GM19240 (cell line): ENCODE results near the gene HBD.

ENCODE experiments used
- DNase-seq: peaks from one replicate; pipeline ENCODE4 v3.0.0; 2011; ENCODE audit warnings: low spot score; ENCODE audit not compliant: insufficient read length

Gene HBD

DNA sequence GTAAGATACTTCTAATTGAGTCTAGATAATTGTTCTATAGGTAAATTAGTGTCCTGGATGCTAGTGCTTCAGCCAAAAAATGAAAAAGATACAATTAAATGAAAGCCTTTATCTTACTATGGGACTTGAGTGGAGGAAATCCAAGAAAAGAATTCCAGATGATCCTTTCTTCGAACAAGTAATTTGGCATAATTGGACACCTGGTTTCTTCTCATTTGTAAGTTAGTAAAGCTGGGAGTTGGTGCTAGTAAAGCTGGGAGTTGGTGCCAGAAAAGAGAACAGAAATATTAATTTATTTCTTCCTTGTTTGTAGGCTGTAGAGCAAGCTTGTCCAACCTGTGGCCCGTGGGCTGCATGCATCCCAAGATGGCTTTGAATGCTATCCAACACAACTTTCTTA, 46.1 kb downstream of the HBD start:
- no peak for DNase-seq
